ENCODE data around the gene SNAP29. TPM values are rescaled to one million over a fixed set of nuclear protein-coding genes. Genes with fewer than 3 reads are reported as not detected.

Gene SNAP29
- total and polyA plus RNA-seq, 4 donors = 10.5 to 26.2 (median 16.3) TPM

GRCh38 chr22:20810645-20811044 is 48.2 kb upstream of the SNAP29 start (continued):
- TF ChIP-seq REST (IDR thresholded peaks at IDR 0.05) (no peak), YY1 (IDR thresholded peaks at IDR 0.05) (no peak)

GRCh38 chr22:20811171-20811570 is 47.6 kb upstream of the SNAP29 start:
- 96% methylated on average over 1 of the region's 1 CpG for WGBS

More at GRCh38 chr22:20811171-20811570, 47.6 kb upstream of the SNAP29 start:
- Histone ChIP-seq H3K9me3 (ENCODE audit: control insufficient read depth in 4 of 4, low read length in 3 of 4) (no peaks in the 10 kb centered on the region), H3K9ac (ENCODE audit: low read depth in 1 of 2, low read length in 2 of 2) (no peak overlapping the region), H3K4me1 (ENCODE audit: control insufficient read depth in 4 of 4, insufficient read depth in 4 of 4, low read length in 3 of 4) (no peaks in the 10 kb centered on the region), H3K27ac (ENCODE audit: low read depth in 1 of 2, low read length in 2 of 2) (no peak overlapping the region), H3K36me3 (ENCODE audit: control insufficient read depth in 4 of 4, insufficient read depth in 3 of 4, low read depth in 1 of 4, low read length in 3 of 4) (peaks cover 13 to 61% (median 38%) of the 10 kb centered on the region in 4 donors), H3K4me3 (ENCODE audit: low read depth in 1 of 3, low read length in 3 of 3) (no peak overlapping the region), H3K27me3 (ENCODE audit: control insufficient read depth in 4 of 4, insufficient read depth in 4 of 4, low read length in 3 of 4) (no peaks in the 10 kb centered on the region)
- TF ChIP-seq GABPA (IDR thresholded peaks at IDR 0.05 in 1 of 2, conservative IDR thresholded peaks at IDR 0.05 in 1 of 2) = no peak
- TF ChIP-seq FOXA1 (IDR thresholded peaks at IDR 0.05) = no peak
- no peak for TF ChIP-seq JUND (IDR thresholded peaks at IDR 0.05)
- TF ChIP-seq FOXA2 (IDR thresholded peaks at IDR 0.05) = no peak
- TF ChIP-seq RXRA (IDR thresholded peaks at IDR 0.05) = no peak
- TF ChIP-seq RAD21 (IDR thresholded peaks at IDR 0.05) = no peak
- no peak for TF ChIP-seq MAX (IDR thresholded peaks at IDR 0.05)
- TF ChIP-seq ZBTB33 (IDR thresholded peaks at IDR 0.05) = no peak
- TF ChIP-seq HNF4A (conservative IDR thresholded peaks at IDR 0.05) = no peak
- TF ChIP-seq NR2F2 (IDR thresholded peaks at IDR 0.05) = no peak
- no peak for TF ChIP-seq REST (IDR thresholded peaks at IDR 0.05)
- no peak for TF ChIP-seq CTCF (IDR thresholded peaks at IDR 0.05; ENCODE audit: low read depth, low read length, missing input control)
- no peak for TF ChIP-seq YY1 (IDR thresholded peaks at IDR 0.05)
- TF ChIP-seq ATF3 (IDR thresholded peaks at IDR 0.05) = no peak
- no peak for TF ChIP-seq HNF4G (IDR thresholded peaks at IDR 0.05)
- TF ChIP-seq TAF1 (conservative IDR thresholded peaks at IDR 0.05) = no peak
- DNase-seq (ENCODE audit: low spot score) = no peak

Data from liver (tissue), 9 donors.